NCI-H2107 (cell line): Measurements from ENCODE around the gene CYP2U1.
"Not testable (repeated sequence)": the region's sequence is repeated elsewhere in the genome, so short reads cannot be mapped to it uniquely, and the experiment has no call there.

Source experiments
- DNase-seq: peaks from one replicate; lab custom pipeline; 2025; lab: John Stamatoyannopoulos, UW

The CYP2U1 gene

GRCh38 chr4:107930821-107931774, at the start of gene CYP2U1:
Gene CYP2U1, plus strand, starts transcription at chr4:107931549. Its CDS starts 95 bp downstream, at chr4:107931644.
- DNase-seq = no peak

- DNase-seq = no peak
These were observed 45.5 kb upstream of the CYP2U1 start for GRCh38 chr4:107885865-107886264.

- DNase-seq = no peak
These were observed 43.1 kb upstream of the CYP2U1 start for GRCh38 chr4:107888237-107888636.

- no peak for DNase-seq
These were observed 40.6 kb upstream of the CYP2U1 start for GRCh38 chr4:107890779-107891178.

GRCh38 chr4:107891299-107891698, 40.0 kb upstream of the CYP2U1 start:
- no peak for DNase-seq

- no peak for DNase-seq
These were observed 37.9 kb upstream of the CYP2U1 start for GRCh38 chr4:107893171-107894137.

GRCh38 chr4:107894138-107894603, 37.2 kb upstream of the CYP2U1 start:
- DNase-seq = no peak

- no peak for DNase-seq
These were observed 35.1 kb upstream of the CYP2U1 start for GRCh38 chr4:107896158-107896645.

GRCh38 chr4:107896646-107897045, 34.7 kb upstream of the CYP2U1 start:
- DNase-seq = no peak

GRCh38 chr4:107897823-107898222, 33.5 kb upstream of the CYP2U1 start:
- DNase-seq = no peak

GRCh38 chr4:107900067-107900466, 31.3 kb upstream of the CYP2U1 start:
- no peak for DNase-seq

GRCh38 chr4:107900508-107900907, 30.8 kb upstream of the CYP2U1 start:
- no peak for DNase-seq

- no peak for DNase-seq
These were observed 30.0 kb upstream of the CYP2U1 start for GRCh38 chr4:107901213-107901934.

- no peak for DNase-seq
These were observed 28.6 kb upstream of the CYP2U1 start for GRCh38 chr4:107902715-107903114.

- DNase-seq = not testable (repeated sequence)
These were observed 26.3 kb upstream of the CYP2U1 start for GRCh38 chr4:107905082-107905481.

GRCh38 chr4:107906458-107907100, 24.8 kb upstream of the CYP2U1 start:
- DNase-seq = no peak

- no peak for DNase-seq
These were observed 23.0 kb upstream of the CYP2U1 start for GRCh38 chr4:107908377-107908776.

GRCh38 chr4:107913283-107913899, 18.0 kb upstream of the CYP2U1 start:
- DNase-seq = peak; percentile 4

GRCh38 chr4:107915220-107915619, 16.1 kb upstream of the CYP2U1 start:
- DNase-seq = no peak

GRCh38 chr4:107916623-107917022, 14.7 kb upstream of the CYP2U1 start:
- no peak for DNase-seq

- no peak for DNase-seq
These were observed 13.8 kb upstream of the CYP2U1 start for GRCh38 chr4:107917500-107917899.
